ENCODE measurements around the gene NHSL2. TPM values are rescaled to one million over a fixed set of nuclear protein-coding genes. Genes with fewer than 3 reads are reported as not detected.

NHSL2 gene
- total and polyA plus RNA-seq, 2 of the 13 experiments (the other 11 are each of a cell fraction or from before 2014, with no cell fraction given): not detected

- TF ChIP-seq ZNF432 (CRISPR knock-in tag; IDR thresholded peaks at IDR 0.05; ENCODE audit: borderline replicate concordance): no peak
Observed at GRCh38 chrX:72102760-72103159, 192.1 kb downstream of the NHSL2 start (continued).

GRCh38 chrX:72105436-72105835 lies 194.8 kb downstream of the NHSL2 start:
- ATAC-seq: no peak
- DNase-seq (ENCODE audit: low spot score): no peak
- no peak overlapping the region for H2AFZ ChIP-seq (ENCODE audit: low read length)
- H3K27me3 ChIP-seq (ENCODE audit: control insufficient read depth in 1 of 2, insufficient read depth in 2 of 2, low read length in 2 of 2): no peaks in the 10 kb centered on the region
- intact Hi-C loops (cut with micrococcal nuclease; ENCODE audit: unreplicated experiment) (no loop called here), in situ Hi-C loops (cut with HindIII; ENCODE audit: extremely low pct_ligation_motif_present, low pct_unique_long_range_greater_than_20kb) (no loop called here)
- no peak overlapping the region for H3K27ac ChIP-seq (ENCODE audit: extremely low read length, insufficient read depth, low read length)
- POLR2A ChIA-PET: no interaction called here
- no peak overlapping the region for H3K9ac ChIP-seq (ENCODE audit: insufficient read depth, low read depth, low read length)
- H3K36me3 ChIP-seq (replicated peaks in 1 of 2; ENCODE audit: control insufficient read depth in 1 of 2, insufficient read depth in 2 of 2, low read length in 2 of 2): no peaks in the 10 kb centered on the region
- no TSS peak for BruUV-seq (replicated peaks)
- no peaks in the 10 kb centered on the region for H3K4me1 ChIP-seq (ENCODE audit: insufficient read depth, low read length)
- H3K9me3 ChIP-seq (ENCODE audit: low read length): no peaks in the 10 kb centered on the region
- H3K4me2 ChIP-seq (ENCODE audit: low read depth, low read length): no peak overlapping the region
- CTCF ChIA-PET (ENCODE audit: low intra/inter-chr PET ratio, low total read pairs): no interaction called here
- H3K4me3 ChIP-seq (replicated peaks in 1 of 3; ENCODE audit: insufficient read depth in 1 of 3, low read depth in 2 of 3, low read length in 3 of 3): no peak overlapping the region
- H3K79me2 ChIP-seq (ENCODE audit: insufficient read depth, low read length): no peaks in the 10 kb centered on the region
- FAIRE-seq: no peak
- no peaks in the 10 kb centered on the region for H4K20me1 ChIP-seq (ENCODE audit: insufficient read depth, low read length)
- WGBS (ENCODE audit: low lambda C conversion rate): 19% methylated on average over 6 of the region's 6 CpGs
- no peak for TF ChIP-seq ZNF234 (CRISPR knock-in tag; conservative IDR thresholded peaks at IDR 0.05)
- TF ChIP-seq, protein P1, sequence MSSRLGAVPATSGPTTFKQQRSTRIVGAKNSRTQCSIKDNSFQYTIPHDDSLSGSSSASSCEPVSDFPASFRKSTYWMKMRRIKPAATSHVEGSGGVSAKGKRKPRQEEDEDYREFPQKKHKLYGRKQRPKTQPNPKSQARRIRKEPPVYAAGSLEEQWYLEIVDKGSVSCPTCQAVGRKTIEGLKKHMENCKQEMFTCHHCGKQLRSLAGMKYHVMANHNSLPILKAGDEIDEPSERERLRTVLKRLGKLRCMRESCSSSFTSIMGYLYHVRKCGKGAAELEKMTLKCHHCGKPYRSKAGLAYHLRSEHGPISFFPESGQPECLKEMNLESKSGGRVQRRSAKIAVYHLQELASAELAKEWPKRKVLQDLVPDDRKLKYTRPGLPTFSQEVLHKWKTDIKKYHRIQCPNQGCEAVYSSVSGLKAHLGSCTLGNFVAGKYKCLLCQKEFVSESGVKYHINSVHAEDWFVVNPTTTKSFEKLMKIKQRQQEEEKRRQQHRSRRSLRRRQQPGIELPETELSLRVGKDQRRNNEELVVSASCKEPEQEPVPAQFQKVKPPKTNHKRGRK (CRISPR knock-in tag; IDR thresholded peaks at IDR 0.05): no peak
- TF ChIP-seq PHB2 (IDR thresholded peaks at IDR 0.05; ENCODE audit: partially characterized antibody): no peak
- TF ChIP-seq ZNF678 (CRISPR knock-in tag; IDR thresholded peaks at IDR 0.05): no peak
- TF ChIP-seq ZNF850 (CRISPR knock-in tag; conservative IDR thresholded peaks at IDR 0.05): no peak
- TF ChIP-seq ZNF329 (CRISPR knock-in tag; IDR thresholded peaks at IDR 0.05; ENCODE audit: low read depth): no peak
- TF ChIP-seq PCBP2 (optimal IDR thresholded peaks at IDR 0.05; ENCODE audit: low read depth, low read length, poor library complexity, severe bottlenecking): no peak
- no peak for TF ChIP-seq CHD4 (IDR thresholded peaks at IDR 0.05; ENCODE audit: borderline replicate concordance, low read length)
- TF ChIP-seq MNT (IDR thresholded peaks at IDR 0.05): no peak
- TF ChIP-seq ZNF569 (CRISPR knock-in tag; IDR thresholded peaks at IDR 0.05; ENCODE audit: borderline replicate concordance): no peak
- TF ChIP-seq ZNF263 (CRISPR knock-in tag; IDR thresholded peaks at IDR 0.05): no peak
- TF ChIP-seq SCMH1 (CRISPR knock-in tag; IDR thresholded peaks at IDR 0.05; ENCODE audit: borderline replicate concordance): no peak
- no peak for TF ChIP-seq ZNF670 (CRISPR knock-in tag; IDR thresholded peaks at IDR 0.05; ENCODE audit: borderline replicate concordance)
- no peak for TF ChIP-seq RERE (CRISPR knock-in tag; IDR thresholded peaks at IDR 0.05; ENCODE audit: low read depth)

Data from HepG2 (cell line).